ENCODE data around the gene NLGN4Y.

NLGN4Y gene

DNA sequence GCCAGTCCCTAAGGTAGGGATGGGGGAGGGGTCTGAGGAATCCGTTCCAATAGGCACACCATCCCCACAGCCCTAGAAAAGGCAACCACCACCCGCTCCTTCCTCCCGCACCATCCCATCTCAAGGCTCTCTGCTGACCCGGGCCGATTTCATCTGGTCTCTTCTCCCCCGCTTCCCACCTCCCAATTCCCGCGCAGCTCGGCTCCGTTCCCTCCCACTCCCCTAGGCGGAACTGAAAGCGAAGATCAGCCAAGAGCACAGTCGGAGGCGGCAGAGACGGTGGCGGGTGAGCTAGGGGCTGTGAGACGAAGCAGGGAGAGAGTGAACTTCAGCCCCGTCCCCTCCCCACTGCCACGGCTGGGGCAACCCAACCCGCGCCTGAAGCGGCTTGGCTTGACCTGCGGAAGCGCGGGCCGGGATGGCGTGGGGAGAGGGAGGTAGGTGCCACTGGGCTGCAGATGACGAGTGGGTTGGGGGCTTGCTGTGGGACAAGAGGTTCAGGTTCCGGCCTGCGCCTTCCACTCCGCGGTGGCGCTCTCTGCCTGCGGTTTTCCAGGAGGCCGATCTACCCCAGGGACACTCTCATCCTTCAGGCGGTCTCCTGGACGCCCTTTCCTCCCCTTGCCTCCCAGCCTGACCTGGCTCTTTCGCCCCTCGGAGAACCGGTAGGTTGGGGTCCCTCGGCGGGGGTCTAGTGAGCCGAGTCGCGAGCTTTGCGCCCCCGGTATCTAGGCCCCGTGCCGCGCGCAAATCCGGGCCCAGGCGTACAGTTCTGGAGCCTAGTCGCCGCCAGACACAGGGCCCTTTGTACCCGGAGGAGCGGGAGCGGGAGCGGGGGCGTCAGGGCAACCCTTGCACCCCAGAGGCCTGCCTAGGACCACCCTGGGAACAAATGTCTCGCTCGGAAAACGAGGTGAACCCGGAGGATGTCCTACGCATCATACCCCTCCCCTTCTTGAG, at the start of gene NLGN4Y:
Gene NLGN4Y, plus strand, starts transcription at position 258 of the 960 bp plus-strand sequence. CDS start 97,591 bp downstream, outside the sequence.
- DNase-seq (ENCODE audit: low spot score), result peak; percentile 22

DNA sequence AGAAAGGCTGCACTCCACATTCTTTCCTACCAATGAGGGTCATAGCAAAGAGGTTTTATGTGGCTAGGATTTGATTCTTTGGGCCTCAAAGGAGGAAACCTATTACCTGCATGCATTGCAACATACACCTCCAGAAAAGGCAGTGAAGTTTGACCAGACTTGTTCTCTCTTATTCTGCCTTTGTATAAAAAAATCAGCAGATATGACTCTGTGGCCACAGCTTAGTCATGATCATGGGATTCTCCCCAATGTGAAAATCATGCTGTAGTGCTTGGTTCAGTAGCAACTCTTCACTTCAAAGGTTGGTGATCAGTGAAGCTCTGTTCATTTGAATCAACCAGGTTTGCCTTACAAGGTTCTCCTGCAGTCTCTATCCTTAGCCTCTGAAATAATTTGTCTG, 38.4 kb upstream of the NLGN4Y start:
- DNase-seq (ENCODE audit: low spot score), result no peak

DNA sequence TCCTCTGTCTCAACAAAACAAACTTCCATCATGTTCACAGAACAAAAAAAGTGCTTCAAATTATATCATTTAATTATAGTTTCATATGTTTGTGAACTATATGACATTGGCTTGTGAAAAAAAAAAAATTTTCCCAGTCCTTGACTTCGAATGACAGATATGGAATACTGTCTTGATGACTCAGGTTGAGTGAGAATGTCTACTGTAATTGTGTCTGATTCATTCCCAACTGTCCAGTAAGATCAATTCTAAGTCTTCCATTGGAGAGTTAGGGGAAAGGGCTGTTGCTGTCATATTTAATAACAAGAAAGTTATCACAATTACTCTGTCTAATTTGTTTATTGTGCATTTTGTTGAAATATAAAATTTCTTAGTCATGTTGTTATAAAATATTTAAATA, 34.1 kb upstream of the NLGN4Y start:
- no peak for DNase-seq (ENCODE audit: low spot score)

DNA sequence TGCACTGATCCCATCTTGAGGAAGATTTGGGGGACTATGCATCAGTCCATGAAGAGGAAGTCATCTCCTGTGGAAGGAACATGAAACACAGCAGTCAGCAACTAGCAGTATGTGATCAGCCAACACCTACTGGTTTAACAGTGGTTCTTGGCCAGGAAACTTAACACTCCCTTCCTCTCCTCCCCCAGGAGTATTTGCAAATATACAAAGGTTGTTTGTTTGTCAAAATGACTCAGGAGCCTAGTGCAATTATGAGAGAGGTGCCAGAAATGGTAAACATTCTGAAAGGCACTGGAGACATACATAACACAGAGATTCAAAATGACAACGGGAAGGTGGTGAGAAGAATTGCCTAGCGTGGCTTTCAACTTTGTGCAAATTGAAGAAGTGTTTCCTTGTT, 26.3 kb upstream of the NLGN4Y start:
- DNase-seq (ENCODE audit: low spot score), result no peak

DNA sequence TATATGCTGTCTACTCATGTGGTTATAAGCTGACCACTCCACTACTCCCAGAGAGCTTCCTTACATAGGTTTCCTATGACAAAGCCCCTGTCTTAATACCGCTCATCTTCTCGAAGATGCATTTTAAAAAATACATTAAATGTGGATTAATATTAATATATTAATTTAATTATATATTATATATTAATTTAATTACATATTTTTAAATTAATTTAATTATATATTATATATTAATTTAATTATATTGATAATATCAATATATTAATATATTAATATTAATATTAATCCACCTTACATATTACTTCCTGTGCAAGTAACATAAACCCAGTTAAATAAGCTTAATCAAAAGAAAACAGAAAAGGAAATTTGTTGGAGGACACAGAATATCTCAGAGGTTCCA, 19.7 kb upstream of the NLGN4Y start:
- no peak for DNase-seq (ENCODE audit: low spot score)

DNA sequence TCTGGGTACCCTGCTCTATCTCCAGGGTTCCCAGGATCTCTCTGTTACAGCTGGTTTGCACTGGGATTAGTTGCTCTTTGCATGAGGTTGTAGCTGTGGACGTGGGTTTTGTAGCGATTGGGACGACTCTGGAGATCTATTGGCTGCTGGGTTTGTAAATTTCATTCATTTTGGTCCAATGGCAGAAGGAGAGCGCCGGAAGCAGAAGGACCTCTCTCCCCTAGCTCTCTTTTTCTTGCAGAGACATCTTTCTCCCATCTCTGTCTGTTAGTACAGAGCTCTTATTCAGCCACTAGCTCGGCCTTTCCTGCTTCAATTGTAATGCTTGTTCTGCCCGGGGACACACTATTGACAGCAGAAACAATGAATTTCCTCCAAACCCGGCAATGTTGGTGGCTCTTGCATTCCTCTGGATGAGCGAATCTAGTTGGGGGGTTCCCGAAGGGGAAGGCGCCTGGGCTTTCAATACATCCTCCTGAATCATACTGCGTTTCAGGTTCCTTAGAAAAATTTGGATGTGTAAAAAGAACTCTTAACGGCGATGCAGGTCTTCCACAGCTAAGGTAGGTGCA, 1.9 kb upstream of the NLGN4Y start:
- peak; percentile 30 for DNase-seq (ENCODE audit: low spot score)

DNA sequence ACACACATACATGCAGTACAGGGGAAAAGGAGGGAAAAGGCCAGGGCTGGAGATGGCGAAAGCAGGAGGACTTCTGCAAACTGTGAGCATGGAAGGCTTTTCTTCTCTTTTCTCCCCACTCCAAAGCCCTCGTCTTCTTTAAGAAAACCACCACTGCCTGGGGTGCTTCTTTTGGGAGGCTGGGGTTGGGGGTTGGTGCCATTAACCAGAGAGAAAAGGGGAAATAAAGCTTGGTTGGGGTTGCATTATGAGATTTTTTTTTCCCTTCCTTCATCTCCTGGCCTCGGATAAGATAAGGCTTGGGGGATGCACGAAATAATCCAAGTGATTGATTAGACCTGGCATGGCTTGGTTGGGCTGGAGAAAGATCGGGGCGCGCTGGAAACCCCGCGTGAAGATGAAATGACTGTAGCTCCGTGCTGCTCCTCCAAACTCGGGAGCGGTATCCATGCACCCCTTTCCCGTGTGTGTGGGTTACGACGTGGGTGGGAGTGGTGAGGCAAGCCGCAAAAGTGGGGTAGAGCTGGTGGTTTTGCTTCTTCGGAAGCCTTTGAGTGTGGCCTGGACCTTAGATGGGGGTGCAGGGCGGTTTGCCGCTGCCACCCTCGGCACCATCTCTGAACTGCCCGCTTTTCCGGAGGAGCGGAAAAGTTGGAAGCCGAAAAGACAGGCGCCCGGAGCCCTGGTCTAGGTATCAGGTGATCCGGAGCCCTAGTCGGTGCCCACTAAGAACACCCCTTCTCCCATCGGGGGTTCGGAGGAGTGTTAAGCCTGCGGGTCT, 648 bp upstream of the NLGN4Y start:
- no peak for DNase-seq (ENCODE audit: low spot score)

DNA sequence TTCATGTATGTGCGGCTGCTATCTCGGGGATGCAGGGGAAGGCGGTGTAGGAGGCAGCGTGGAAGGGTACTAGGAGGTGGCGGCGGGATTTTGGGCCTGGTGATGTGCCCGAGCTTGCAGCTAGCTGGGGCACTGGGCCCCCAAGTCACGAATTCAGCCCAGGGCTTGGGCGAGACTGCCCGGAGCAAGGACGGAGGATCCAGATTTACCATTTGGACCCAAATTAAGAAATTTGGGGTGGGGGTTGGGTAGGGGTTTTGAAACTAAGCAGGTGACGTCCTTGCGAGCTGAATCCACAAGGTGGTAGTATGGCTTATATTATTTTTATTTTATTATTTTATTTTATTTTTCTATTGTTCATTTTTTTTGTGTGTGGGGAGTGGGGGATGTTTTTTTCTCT, 986 bp downstream of the NLGN4Y start:
- DNase-seq (ENCODE audit: low spot score), result peak; percentile 1

DNA sequence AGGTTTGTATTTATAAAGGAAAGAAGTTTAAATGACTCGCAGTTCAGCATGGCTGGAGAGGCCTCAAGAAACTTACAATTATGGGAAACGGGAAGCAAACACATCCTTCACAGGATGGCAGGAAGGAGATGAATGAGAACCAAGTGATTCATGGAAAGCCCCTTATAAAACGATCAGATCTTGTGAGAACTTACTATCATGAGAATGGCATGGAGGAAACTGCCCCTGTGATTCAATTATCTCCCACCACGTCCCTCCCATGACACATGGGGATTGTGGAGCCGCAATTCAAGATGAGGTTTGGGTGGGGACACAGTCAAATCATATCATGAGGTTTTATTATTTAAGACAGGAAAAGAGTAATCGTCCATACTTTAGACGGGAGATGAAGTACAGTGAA, 4.0 kb downstream of the NLGN4Y start:
- DNase-seq (ENCODE audit: low spot score), result no peak

DNA sequence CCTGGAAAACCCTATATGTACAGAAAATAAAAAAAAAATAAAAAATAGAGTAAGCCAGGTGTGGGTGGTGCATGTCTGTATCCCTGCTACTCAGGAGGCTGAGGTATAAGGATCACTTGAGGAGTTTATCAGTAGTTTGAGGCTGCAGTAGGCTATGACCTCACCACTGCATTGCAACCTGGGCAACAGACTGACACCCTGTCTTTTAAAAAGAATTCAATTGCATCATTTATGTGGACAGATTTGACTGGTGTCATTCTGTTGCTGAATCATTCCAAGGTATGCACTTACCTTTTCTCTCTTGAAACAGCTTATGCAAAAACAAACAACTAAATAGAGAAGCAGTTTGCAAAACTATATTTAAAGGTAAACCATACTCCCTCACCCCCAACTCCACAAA, 12.4 kb downstream of the NLGN4Y start:
- no peak for DNase-seq (ENCODE audit: low spot score)

DNA sequence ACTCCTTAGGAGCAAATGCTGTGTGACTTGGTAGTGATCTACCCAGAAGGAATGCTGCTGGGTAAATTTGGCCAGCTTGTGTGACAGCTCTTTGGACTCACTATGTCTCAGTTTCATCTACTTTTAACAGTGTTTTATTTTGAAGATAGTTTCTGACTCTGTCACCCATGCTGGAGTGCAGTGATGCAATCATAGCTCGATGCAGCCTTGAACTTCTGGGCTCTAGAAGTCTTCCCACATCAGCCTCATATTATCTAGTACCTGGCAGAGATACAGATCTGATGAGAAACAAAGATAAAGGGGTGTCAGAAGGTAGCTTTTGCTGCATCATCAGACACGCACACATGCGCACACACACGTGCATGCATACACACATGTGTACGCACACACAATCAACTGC, 19.2 kb downstream of the NLGN4Y start:
- DNase-seq (ENCODE audit: low spot score), result no peak

DNA sequence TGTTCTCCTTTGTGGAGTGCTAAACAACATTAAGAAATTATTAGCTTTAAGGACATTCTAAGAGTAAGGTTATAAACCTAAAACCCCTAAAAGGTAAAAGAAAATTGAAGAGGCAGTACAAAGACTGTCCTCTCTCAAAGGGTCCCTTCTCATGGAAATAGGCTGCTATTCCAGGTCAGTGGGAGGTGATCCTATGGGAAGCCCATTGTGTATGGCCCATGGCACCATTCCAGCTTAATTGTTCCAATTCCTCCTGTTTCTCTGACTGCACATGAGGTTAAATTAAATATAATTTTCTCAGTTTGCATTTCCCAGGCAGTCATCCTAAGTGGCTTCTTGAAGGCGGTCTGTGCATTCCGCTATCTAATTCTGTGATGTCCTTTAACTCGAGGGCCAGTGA, 57.0 kb downstream of the NLGN4Y start:
- no peak for DNase-seq (ENCODE audit: low spot score)

DNA sequence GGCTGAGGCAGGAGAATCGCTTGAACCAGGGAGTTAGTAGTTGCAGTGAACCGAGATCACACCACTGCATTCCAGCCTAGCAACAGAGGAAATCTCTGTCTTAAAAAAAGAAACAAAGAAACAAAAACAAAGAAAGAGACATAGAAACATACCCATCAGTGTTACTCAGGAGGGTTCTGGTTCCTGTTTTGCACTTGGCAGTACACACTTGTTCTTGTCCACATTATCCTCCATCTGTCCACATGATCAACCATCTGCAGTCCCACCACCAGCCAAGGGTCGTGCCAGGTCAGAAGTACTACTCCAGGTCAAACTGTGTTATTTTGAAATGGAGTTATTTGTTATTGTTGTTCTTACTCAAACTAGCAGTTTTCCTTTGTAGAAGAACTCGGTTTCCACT, 62.4 kb downstream of the NLGN4Y start:
- no peak for DNase-seq (ENCODE audit: low spot score)

DNA sequence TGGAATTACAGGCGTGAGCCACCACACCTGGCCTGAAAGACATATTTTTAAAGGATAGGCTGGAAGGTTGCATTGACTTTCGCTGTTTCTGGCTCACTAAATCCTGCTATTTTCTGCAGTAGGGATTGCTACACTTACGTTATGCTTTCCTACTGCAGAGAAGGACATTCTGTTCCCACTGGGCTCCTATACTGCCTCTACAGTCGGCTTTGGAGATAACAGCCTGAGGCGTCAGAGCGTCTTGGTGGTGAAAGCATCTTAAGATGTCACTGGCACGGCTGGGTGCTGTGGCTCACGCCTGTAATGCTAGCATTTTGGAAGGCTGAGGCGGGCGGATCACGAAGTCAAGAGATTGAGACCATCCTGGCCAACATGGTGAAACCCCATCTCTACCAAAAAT, 77.0 kb downstream of the NLGN4Y start:
- DNase-seq (ENCODE audit: low spot score), result peak; percentile 14

DNA sequence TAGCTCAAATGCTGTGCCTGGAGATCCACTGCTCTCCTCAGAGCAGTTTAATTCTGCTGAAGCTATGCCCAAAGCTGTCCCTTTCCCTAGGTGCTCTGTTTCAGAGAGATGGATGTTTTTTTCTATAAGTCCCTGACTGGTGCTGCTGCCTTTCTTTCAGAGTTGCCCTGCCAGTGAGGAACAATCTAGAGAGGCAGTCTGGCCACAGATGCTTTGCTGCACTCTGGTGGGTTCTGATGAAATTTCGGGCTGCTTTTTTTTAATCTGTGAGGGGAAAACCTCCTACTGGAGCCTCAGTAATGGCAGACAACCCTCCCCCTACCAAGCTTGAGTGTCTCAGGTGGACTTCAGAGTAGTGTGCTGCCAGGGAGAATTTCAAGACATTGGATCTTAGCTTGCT, 93.3 kb downstream of the NLGN4Y start:
- DNase-seq (ENCODE audit: low spot score), result peak; percentile 1

DNA sequence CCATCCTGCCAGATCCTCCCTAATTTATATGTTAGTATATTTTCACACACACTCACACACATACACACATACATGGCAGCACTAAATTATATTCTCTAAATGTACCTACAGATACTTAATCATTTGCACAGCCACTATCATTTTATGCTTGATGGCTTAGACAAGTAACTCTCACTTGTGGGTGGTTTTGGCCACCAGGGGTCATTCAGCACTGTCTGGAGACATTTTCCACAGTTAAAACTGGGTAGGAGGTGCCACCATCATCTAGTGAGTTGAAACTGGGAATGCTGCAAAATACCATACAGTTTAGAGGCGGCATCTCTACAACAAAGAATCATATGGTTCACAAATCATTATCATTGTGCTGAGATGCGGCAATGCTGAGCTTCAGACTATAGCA, 94.2 kb downstream of the NLGN4Y start:
- DNase-seq (ENCODE audit: low spot score), result no peak

DNA sequence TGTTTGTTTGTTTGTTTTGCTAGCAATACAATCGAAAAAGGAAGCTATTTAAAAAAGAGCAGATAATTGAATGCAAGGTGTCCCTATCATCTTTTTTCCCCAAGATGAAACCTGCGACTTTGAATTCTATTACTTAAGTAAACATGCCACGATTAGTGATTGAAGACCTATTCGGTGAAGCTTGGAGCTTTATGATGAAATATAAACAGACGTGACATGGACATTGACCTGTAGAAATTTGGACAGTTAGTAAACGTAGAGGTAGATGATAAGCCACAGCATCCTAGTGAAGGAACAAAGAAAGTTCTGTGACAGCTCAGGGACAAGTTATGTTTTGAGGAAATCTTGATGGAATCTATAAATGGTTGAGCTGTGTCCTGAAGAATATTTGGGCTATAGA, 103.9 kb downstream of the NLGN4Y start:
- no peak for DNase-seq (ENCODE audit: low spot score)

DNA sequence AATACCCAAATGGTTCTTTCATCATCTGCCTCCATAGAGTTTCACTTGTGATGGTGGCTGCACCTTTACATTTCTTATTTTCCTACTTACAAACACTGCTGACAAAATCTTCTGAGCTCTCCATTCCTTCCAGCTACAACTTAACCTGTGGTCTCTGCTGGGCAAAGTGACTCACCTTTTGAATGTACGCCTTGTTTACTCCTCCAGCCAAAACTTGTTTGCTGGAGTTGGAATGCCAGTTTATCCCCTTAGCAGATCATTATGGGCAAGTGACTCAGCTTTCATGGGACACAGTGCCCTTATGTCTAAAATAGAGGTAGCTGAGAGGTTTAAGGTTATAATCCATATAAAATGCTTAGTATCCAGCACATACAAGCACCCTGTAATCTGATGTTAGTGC, 107.3 kb downstream of the NLGN4Y start:
- DNase-seq (ENCODE audit: low spot score), result no peak

DNA sequence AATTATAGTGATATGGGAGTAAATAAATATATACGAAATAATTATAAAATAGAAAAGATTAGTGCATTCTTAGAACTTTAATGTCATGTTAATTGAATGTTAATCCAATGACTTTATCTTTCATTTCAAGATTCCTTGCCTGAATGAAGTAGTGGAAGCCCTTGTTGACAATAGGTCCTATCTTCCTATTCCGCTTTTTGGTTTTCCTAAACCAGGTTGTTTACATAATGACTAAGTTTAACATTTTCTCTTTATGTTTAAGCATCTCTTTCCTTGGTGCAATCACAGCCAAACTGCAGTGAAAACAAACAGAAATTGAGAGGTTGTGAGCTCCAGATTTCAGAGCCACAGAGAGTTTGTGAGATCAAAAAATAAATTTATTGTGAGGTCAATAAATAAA, 109.4 kb downstream of the NLGN4Y start:
- no peak for DNase-seq (ENCODE audit: low spot score)

DNA sequence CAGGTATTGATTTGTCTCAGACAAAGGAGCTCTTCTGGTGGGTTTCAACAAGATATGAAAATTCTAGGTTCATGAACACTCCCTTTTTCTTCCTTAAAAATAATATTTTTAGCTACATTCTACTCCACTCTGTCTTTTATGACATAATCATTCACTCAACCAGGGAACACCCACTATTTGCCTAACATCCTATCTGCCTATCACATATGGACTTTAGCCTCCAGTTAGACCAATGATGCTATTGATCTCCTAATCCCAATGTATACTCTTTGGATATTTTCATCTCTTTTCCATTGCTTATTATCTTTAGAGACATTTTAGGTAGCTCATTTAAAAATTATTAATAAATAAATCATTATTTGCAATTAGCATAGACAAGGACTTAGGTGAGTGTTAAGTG, 110.6 kb downstream of the NLGN4Y start:
- DNase-seq (ENCODE audit: low spot score), result no peak

DNA sequence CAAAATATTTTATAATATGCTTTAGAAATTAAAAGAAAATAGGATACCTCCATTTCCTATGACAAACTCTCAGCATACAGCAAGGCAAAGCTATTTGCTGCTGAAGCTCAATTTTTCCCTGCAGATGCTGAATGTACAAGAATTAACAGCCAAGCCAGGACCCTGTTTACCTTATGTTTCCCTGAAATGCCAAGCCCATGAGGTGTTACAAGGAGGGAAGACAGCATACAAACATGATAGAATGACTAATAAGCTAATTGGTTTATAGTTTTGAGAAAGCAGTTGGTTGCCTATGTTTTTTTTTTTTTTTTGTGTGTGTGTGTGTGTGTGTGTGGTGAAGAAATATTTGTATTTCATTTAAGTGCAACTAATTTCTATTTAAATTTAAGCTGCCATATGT, 113.2 kb downstream of the NLGN4Y start:
- DNase-seq (ENCODE audit: low spot score), result no peak

DNA sequence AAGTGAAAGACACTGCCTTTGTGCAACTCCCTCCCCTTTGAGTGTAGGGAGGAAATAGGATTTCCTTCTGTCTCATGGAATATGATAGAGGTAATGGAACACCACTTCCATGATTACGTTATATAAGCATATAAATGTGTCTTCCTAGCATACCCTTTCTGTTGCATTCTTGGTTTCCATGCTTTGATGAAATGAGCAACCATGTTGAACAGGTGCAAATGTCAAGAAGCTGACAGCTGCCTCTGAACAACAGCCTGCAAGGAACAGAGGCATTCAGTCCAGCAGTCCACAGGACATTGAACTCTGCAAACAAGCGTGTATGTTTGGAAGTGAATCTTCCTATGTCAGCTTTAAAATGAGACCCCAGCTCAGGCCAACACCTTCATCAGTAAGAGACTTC, 117.5 kb downstream of the NLGN4Y start:
- no peak for DNase-seq (ENCODE audit: low spot score)
